GM21786 (cell line): Measurements from ENCODE around the gene TRPM7.
"Not testable (repeated sequence)": the region's sequence is repeated elsewhere in the genome, so short reads cannot be mapped to it uniquely, and the experiment has no call there.

Source experiments
- ATAC-seq: cut with Tn5 transposase; IDR thresholded peaks from one replicate; pipeline ENCODE4 v1.9.1; 2021; ENCODE audit not compliant: unreplicated experiment

The TRPM7 gene

GRCh38 chr15:50686469-50687301, at the start of gene TRPM7:
Gene TRPM7 (minus strand): TSS chr15:50686797. CDS start chr15:50686533, 264 bp downstream.
- peak; percentile 75 for ATAC-seq

GRCh38 chr15:50735156-50735555, 48.6 kb upstream of the TRPM7 start:
- ATAC-seq, result no peak

- no peak for ATAC-seq
These were observed 39.7 kb upstream of the TRPM7 start for GRCh38 chr15:50726315-50726714.

- no peak for ATAC-seq
These were observed 32.1 kb upstream of the TRPM7 start for GRCh38 chr15:50718700-50719125.

- ATAC-seq, result no peak
These were observed 25.4 kb upstream of the TRPM7 start for GRCh38 chr15:50712018-50712417.

GRCh38 chr15:50710585-50710984, 24.0 kb upstream of the TRPM7 start:
- ATAC-seq, result no peak

GRCh38 chr15:50707878-50708427, 21.4 kb upstream of the TRPM7 start:
- no peak for ATAC-seq

GRCh38 chr15:50702762-50703334, 16.3 kb upstream of the TRPM7 start:
- ATAC-seq, result no peak

- no peak for ATAC-seq
These were observed 11.5 kb upstream of the TRPM7 start for GRCh38 chr15:50698101-50698500.

GRCh38 chr15:50697109-50697797, 10.7 kb upstream of the TRPM7 start:
- no peak for ATAC-seq

GRCh38 chr15:50694634-50695165, 8.1 kb upstream of the TRPM7 start:
- not testable (repeated sequence) for ATAC-seq

- no peak for ATAC-seq
These were observed 805 bp upstream of the TRPM7 start for GRCh38 chr15:50687302-50687902.

GRCh38 chr15:50685976-50686468, 575 bp downstream of the TRPM7 start:
- peak; percentile 43 for ATAC-seq

GRCh38 chr15:50685191-50685975, 1.2 kb downstream of the TRPM7 start:
- ATAC-seq, result no peak

GRCh38 chr15:50681467-50681866, 5.1 kb downstream of the TRPM7 start:
- ATAC-seq, result no peak

GRCh38 chr15:50676799-50677483, 9.7 kb downstream of the TRPM7 start:
- no peak for ATAC-seq

GRCh38 chr15:50675535-50676144, 11.0 kb downstream of the TRPM7 start:
- no peak for ATAC-seq

- no peak for ATAC-seq
These were observed 16.5 kb downstream of the TRPM7 start for GRCh38 chr15:50670115-50670514.

- ATAC-seq, result no peak
These were observed 17.0 kb downstream of the TRPM7 start for GRCh38 chr15:50669611-50670010.
